ENCODE results near the gene DNAI1. TPM values are rescaled to one million over a fixed set of nuclear protein-coding genes. Genes with fewer than 3 reads are reported as not detected.

DNAI1 gene
- total RNA-seq, 1 donor from 2014 or later = not detected

- ATAC-seq (ENCODE audit: low read depth) = no peak
- intact Hi-C loops (cut with micrococcal nuclease) = no loop called here
- no peaks in the 10 kb centered on the region for H3K36me3 Mint-ChIP-seq (ENCODE audit: low read depth)
- no peaks in the 10 kb centered on the region for H3K4me1 Mint-ChIP-seq
- no peaks in the 10 kb centered on the region for H3K9me3 Mint-ChIP-seq
- no peak overlapping the region for H3K4me3 Mint-ChIP-seq
- peaks cover 12% of the 10 kb centered on the region for H3K27me3 Mint-ChIP-seq
- no peak overlapping the region for H3K27ac Mint-ChIP-seq
- CTCF ChIA-PET = interaction anchor here (0.8 to 2.7 kb wide), 3 partner anchors 64 to 169 kb away, joined by 5 to 11 read pairs (median 6); no protein-coding TSS in a partner anchor
- TF ChIP-seq, protein P1, sequence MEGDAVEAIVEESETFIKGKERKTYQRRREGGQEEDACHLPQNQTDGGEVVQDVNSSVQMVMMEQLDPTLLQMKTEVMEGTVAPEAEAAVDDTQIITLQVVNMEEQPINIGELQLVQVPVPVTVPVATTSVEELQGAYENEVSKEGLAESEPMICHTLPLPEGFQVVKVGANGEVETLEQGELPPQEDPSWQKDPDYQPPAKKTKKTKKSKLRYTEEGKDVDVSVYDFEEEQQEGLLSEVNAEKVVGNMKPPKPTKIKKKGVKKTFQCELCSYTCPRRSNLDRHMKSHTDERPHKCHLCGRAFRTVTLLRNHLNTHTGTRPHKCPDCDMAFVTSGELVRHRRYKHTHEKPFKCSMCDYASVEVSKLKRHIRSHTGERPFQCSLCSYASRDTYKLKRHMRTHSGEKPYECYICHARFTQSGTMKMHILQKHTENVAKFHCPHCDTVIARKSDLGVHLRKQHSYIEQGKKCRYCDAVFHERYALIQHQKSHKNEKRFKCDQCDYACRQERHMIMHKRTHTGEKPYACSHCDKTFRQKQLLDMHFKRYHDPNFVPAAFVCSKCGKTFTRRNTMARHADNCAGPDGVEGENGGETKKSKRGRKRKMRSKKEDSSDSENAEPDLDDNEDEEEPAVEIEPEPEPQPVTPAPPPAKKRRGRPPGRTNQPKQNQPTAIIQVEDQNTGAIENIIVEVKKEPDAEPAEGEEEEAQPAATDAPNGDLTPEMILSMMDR (IDR thresholded peaks at IDR 0.05) = no peak
- no peak for DNase-seq
- POLR2A ChIA-PET = no interaction called here
Observed at GRCh38 chr9:34502891-34503290, 44.3 kb downstream of the DNAI1 start.

- Mint-ChIP-seq H3K27ac (no peak overlapping the region), H3K4me3 (no peak overlapping the region), H3K4me1 (no peaks in the 10 kb centered on the region), H3K9me3 (no peaks in the 10 kb centered on the region), H3K27me3 (peaks cover 12% of the 10 kb centered on the region), H3K36me3 (ENCODE audit: low read depth) (no peaks in the 10 kb centered on the region)
- ATAC-seq (ENCODE audit: low read depth) = no peak
- POLR2A ChIA-PET = no interaction called here
- TF ChIP-seq, protein P1 (IDR thresholded peaks at IDR 0.05) = no peak
- CTCF ChIA-PET = interaction anchor here (0.8 to 2.7 kb wide), 3 partner anchors 65 to 170 kb away, joined by 5 to 11 read pairs (median 6); no protein-coding TSS in a partner anchor
- no peak for DNase-seq
- intact Hi-C loops (cut with micrococcal nuclease) = no loop called here
Observed at GRCh38 chr9:34503406-34503805, 44.8 kb downstream of the DNAI1 start.

GRCh38 chr9:34505370-34506120, 46.9 kb downstream of the DNAI1 start:
- H3K27ac Mint-ChIP-seq = no peak overlapping the region
- H3K36me3 Mint-ChIP-seq (ENCODE audit: low read depth) = no peaks in the 10 kb centered on the region
- TF ChIP-seq, protein P1 (IDR thresholded peaks at IDR 0.05) = no peak
- DNase-seq = no peak
- no peak overlapping the region for H3K4me3 Mint-ChIP-seq
- POLR2A ChIA-PET = no interaction called here
- CTCF ChIA-PET = interaction anchor here (0.6 to 1.2 kb wide), 2 partner anchors 88 to 102 kb away, joined by 4 to 5 read pairs; no protein-coding TSS in a partner anchor
- no peaks in the 10 kb centered on the region for H3K9me3 Mint-ChIP-seq
- intact Hi-C loops (cut with micrococcal nuclease) = no loop called here
- no peak for ATAC-seq (ENCODE audit: low read depth)
- no peaks in the 10 kb centered on the region for H3K4me1 Mint-ChIP-seq
- H3K27me3 Mint-ChIP-seq = peaks cover 3% of the 10 kb centered on the region

DNA sequence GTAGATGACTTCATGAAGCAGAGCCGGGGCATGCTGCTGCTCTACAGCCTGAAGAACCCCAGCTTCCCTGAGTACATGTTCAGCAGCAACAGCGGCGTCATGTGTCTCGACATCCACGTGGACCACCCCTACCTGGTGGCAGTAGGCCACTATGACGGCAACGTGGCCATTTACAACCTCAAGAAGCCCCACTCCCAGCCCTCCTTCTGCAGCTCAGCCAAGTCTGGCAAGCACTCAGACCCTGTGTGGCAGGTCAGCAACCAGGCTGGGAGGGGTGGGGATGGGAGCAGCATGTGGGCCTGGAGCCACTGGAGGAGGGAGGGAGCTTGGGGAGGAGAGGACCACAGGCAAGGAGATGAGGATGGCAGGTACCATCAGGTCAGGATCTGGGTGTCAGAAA, 48.0 kb downstream of the DNAI1 start:
- Mint-ChIP-seq H3K4me1 (no peaks in the 10 kb centered on the region), H3K4me3 (no peak overlapping the region), H3K36me3 (ENCODE audit: low read depth) (no peaks in the 10 kb centered on the region), H3K27ac (no peak overlapping the region), H3K27me3 (peaks cover 3% of the 10 kb centered on the region), H3K9me3 (no peaks in the 10 kb centered on the region)
- DNase-seq = no peak
- TF ChIP-seq, protein P1 (IDR thresholded peaks at IDR 0.05) = no peak
- intact Hi-C loops (cut with micrococcal nuclease) = no loop called here
- ChIA-PET POLR2A (no interaction called here), CTCF (interaction anchor here (1.2 kb wide), 1 partner anchor 103 kb away, joined by 5 read pairs; no protein-coding TSS in a partner anchor)
- no peak for ATAC-seq (ENCODE audit: low read depth)

DNA sequence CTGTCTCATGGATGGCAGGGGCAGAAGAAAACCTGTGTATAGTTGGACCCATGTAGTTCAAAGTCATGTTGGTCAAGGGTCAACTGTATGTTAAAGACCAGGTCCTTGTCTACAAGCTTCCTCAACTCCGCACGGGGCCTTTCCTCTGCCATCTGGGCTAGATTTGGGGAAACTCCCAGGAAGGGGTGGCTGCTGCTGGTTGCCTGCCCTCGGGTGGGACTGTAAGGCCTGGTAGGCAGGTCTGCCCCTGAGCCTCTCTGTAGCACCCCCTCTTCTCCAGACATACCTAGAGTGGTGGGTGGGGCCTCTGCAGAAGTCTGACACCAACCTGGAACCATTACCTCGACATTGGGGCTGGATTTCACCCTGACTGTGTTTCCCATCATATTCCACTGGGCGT, 49.0 kb downstream of the DNAI1 start:
- intact Hi-C loops (cut with micrococcal nuclease) = no loop called here
- ChIA-PET CTCF (no interaction called here), POLR2A (no interaction called here)
- TF ChIP-seq, protein P1 (IDR thresholded peaks at IDR 0.05) = no peak
- Mint-ChIP-seq H3K27ac (no peak overlapping the region), H3K9me3 (no peaks in the 10 kb centered on the region), H3K4me3 (no peak overlapping the region), H3K4me1 (no peaks in the 10 kb centered on the region), H3K36me3 (ENCODE audit: low read depth) (no peaks in the 10 kb centered on the region), H3K27me3 (peaks cover 3% of the 10 kb centered on the region)
- no peak for DNase-seq
- ATAC-seq (ENCODE audit: low read depth) = no peak

Measured in activated B cell treated with CpG ODN at 0.5 μM for 24 hours (primary cell).